SK-N-SH treated with all-trans-retinoic acid at 6 μM for 48 hours (cell line): ENCODE measurements around the gene NKPD1.

Experiments
- ATAC-seq: fragments of 200-7000 bp; cut with Tn5 transposase; 3 replicates; pipeline ENCODE4 v1.9.1; 2020; ENCODE audit warnings: mild to moderate bottlenecking, moderate library complexity
- ARNTL ChIP-seq: fragments of 450-650 bp; formaldehyde crosslinking; IDR thresholded peaks from 2 replicates; pipeline ENCODE4 v1.5.0; 2020; ENCODE audit warnings: low read depth, mild to moderate bottlenecking, moderate library complexity, borderline replicate concordance
- BACH2 ChIP-seq: fragments of 250-450 bp; sonication (Bioruptor Pico); IDR thresholded peaks from 2 replicates; pipeline ENCODE4 v1.9.0; 2021; ENCODE audit warnings: mild to moderate bottlenecking, borderline replicate concordance
- CSDC2 ChIP-seq: fragments of 250-450 bp; sonication (Bioruptor Pico); IDR thresholded peaks from 2 replicates; pipeline ENCODE4 v1.5.0; 2020; ENCODE audit warnings: mild to moderate bottlenecking, moderate library complexity
- CSRNP3 ChIP-seq: fragments of 250-450 bp; sonication (Bioruptor Pico); IDR thresholded peaks from 2 replicates; pipeline ENCODE4 v1.5.1; 2021; ENCODE audit warnings: mild to moderate bottlenecking, moderate library complexity
- ESRRG ChIP-seq: fragments of 250-450 bp; sonication (Bioruptor Pico); IDR thresholded peaks from 2 replicates; pipeline ENCODE4 v1.6.1; 2021; ENCODE audit warnings: mild to moderate bottlenecking
- GLIS3 ChIP-seq: fragments of 250-450 bp; sonication (Bioruptor Pico); IDR thresholded peaks from 2 replicates; pipeline ENCODE4 v1.5.0; 2020; ENCODE audit warnings: mild to moderate bottlenecking, moderate library complexity
- ISL1 ChIP-seq: fragments of 250-450 bp; sonication (Bioruptor Pico); IDR thresholded peaks from 2 replicates; pipeline ENCODE4 v2.1.2; 2022; ENCODE audit warnings: mild to moderate bottlenecking, moderate library complexity
- OSR1 ChIP-seq: fragments of 250-450 bp; sonication (Bioruptor Pico); IDR thresholded peaks from 2 replicates; pipeline ENCODE4 v1.8.0; 2022; ENCODE audit warnings: moderate library complexity, mild to moderate bottlenecking, inconsistent platforms
- PATZ1 ChIP-seq: fragments of 250-450 bp; sonication (Bioruptor Pico); IDR thresholded peaks from 2 replicates; pipeline ENCODE4 v1.8.0; 2020; ENCODE audit warnings: mild to moderate bottlenecking, moderate library complexity, borderline replicate concordance
- POU6F1 ChIP-seq: fragments of 250-450 bp; sonication (Bioruptor Pico); IDR thresholded peaks from 2 replicates; pipeline ENCODE4 v1.8.0; 2021; ENCODE audit warnings: low read depth, mild to moderate bottlenecking, moderate library complexity, borderline replicate concordance
- PPARA ChIP-seq: fragments of 250-450 bp; sonication (Bioruptor Pico); IDR thresholded peaks from 2 replicates; pipeline ENCODE4 v1.5.0; 2020; ENCODE audit warnings: mild to moderate bottlenecking, borderline replicate concordance
- RARB ChIP-seq: fragments of 250-450 bp; sonication (Bioruptor Pico); IDR thresholded peaks from 2 replicates; pipeline ENCODE4 v1.8.0; 2021; ENCODE audit warnings: mild to moderate bottlenecking, moderate library complexity
- SNAI2 ChIP-seq: fragments of 250-450 bp; sonication (Bioruptor Pico); IDR thresholded peaks from 2 replicates; pipeline ENCODE4 v1.5.0; 2020; ENCODE audit warnings: mild to moderate bottlenecking, moderate library complexity
- TCF4 ChIP-seq: fragments of 250-450 bp; sonication (Bioruptor Pico); IDR thresholded peaks from 2 replicates; pipeline ENCODE4 v1.8.0; 2021; ENCODE audit warnings: mild to moderate bottlenecking, moderate library complexity, borderline replicate concordance
- TOX ChIP-seq: fragments of 250-450 bp; sonication (Bioruptor Pico); IDR thresholded peaks from 2 replicates; pipeline ENCODE4 v1.8.0; 2021; ENCODE audit warnings: mild to moderate bottlenecking, moderate library complexity, borderline replicate concordance
- TSHZ2 ChIP-seq: fragments of 250-450 bp; sonication (Bioruptor Pico); IDR thresholded peaks from 2 replicates; pipeline ENCODE4 v1.5.0; 2020; ENCODE audit warnings: mild to moderate bottlenecking, moderate library complexity
- ZFP3 ChIP-seq: fragments of 250-450 bp; sonication (Bioruptor Pico); IDR thresholded peaks from 2 replicates; pipeline ENCODE4 v1.5.0; 2020; ENCODE audit warnings: mild to moderate bottlenecking, moderate library complexity
- ZFP30 ChIP-seq: fragments of 450-650 bp; formaldehyde crosslinking; IDR thresholded peaks from 2 replicates; pipeline ENCODE4 v1.5.0; 2022; ENCODE audit warnings: mild to moderate bottlenecking, moderate library complexity
- ZNF565 ChIP-seq: fragments of 450-650 bp; formaldehyde crosslinking; conservative IDR thresholded peaks from 2 replicates; pipeline ENCODE4 v1.5.0; 2020; ENCODE audit warnings: low read depth, mild to moderate bottlenecking, moderate library complexity
- ZNF70 ChIP-seq: fragments of 450-650 bp; formaldehyde crosslinking; IDR thresholded peaks from 2 replicates; pipeline ENCODE4 v1.5.0; 2020; ENCODE audit warnings: mild to moderate bottlenecking, moderate library complexity
- ZNF8 ChIP-seq: fragments of 450-650 bp; formaldehyde crosslinking; IDR thresholded peaks from 2 replicates; pipeline ENCODE4 v1.5.0; 2020; ENCODE audit warnings: mild to moderate bottlenecking, moderate library complexity

Gene NKPD1

GRCh38 chr19:45135176-45135885, 25.5 kb downstream of the NKPD1 start:
- TF ChIP-seq ZNF565 (CRISPR knock-in tag) = no peak
- TF ChIP-seq ZNF70 (CRISPR knock-in tag) = no peak
- no peak for TF ChIP-seq POU6F1 (CRISPR knock-in tag)
- ATAC-seq = no peak

GRCh38 chr19:45133661-45134060, 27.1 kb downstream of the NKPD1 start:
- ATAC-seq = no peak
- no peak for TF ChIP-seq ISL1

GRCh38 chr19:45130888-45131615, 29.7 kb downstream of the NKPD1 start:
- ATAC-seq = peak; percentile 58

More at GRCh38 chr19:45130888-45131615, 29.7 kb downstream of the NKPD1 start:
- TF ChIP-seq SNAI2 (no peak), POU6F1 (CRISPR knock-in tag) (no peak), TCF4 (CRISPR knock-in tag) (no peak), TSHZ2 (CRISPR knock-in tag) (no peak), GLIS3 (CRISPR knock-in tag) (no peak), PATZ1 (no peak), PPARA (CRISPR knock-in tag) (no peak), CSDC2 (no peak), ESRRG (CRISPR knock-in tag) (no peak), TOX (CRISPR knock-in tag) (no peak), RARB (CRISPR knock-in tag) (no peak), ISL1 (no peak), CSRNP3 (CRISPR knock-in tag) (no peak), OSR1 (CRISPR knock-in tag) (no peak), ARNTL (CRISPR knock-in tag) (no peak), ZFP3 (no peak), BACH2 (CRISPR knock-in tag) (no peak), ZNF8 (no peak), ZFP30 (no peak)
